AG04450 (cell line): ENCODE data around the gene KRTAP6-2. TPM values are rescaled to one million over a fixed set of nuclear protein-coding genes. Genes with fewer than 3 reads are reported as not detected.

Experiments
- polyA plus RNA-seq: library from polyadenylated mRNA; depleted of rRNA; stranded (reverse); fragments of >200 nt; gene quantifications from 2 replicates; pipeline ENCODE4 v1.2.3, GENCODE V29; 2011; rRNA removed
- small RNA-seq: library from RNA; depleted of rRNA; stranded (forward); fragments of <200 nt; gene quantifications from one replicate; pipeline ENCODE3, GENCODE V24; 2012; ENCODE audit warnings: low read depth; ENCODE audit not compliant: insufficient read length

The KRTAP6-2 gene
- polyA plus RNA-seq, 1 experiment, result not detected

Small RNA genes within 50 kb of the gene (small RNA-seq; reads per million reads assigned to genes)
- gene KRTAP20-1 (not detected), gene KRTAP20-3 (not detected), gene KRTAP20-4 (not detected), gene KRTAP22-1 (not detected), gene KRTAP22-2 (not detected)

Other genes with a start within 250 kb of the KRTAP6-2 start
- not detected in 2 replicates for gene KRTAP13-2, start 226.6 kb downstream of the KRTAP6-2 start, polyA plus RNA-seq
- not detected in 2 replicates for gene KRTAP13-1, start 202.9 kb downstream of the KRTAP6-2 start, polyA plus RNA-seq
- not detected in 2 replicates for gene KRTAP13-3, start 173.0 kb downstream of the KRTAP6-2 start, polyA plus RNA-seq
- not detected in 2 replicates for gene KRTAP13-4, start 168.7 kb downstream of the KRTAP6-2 start, polyA plus RNA-seq
- gene KRTAP15-1, start 158.6 kb downstream of the KRTAP6-2 start, polyA plus RNA-seq, result not detected in 2 replicates
- not detected in 2 replicates for gene KRTAP19-1, start 118.5 kb downstream of the KRTAP6-2 start, polyA plus RNA-seq
- not detected in 2 replicates for gene KRTAP19-2, start 111.5 kb downstream of the KRTAP6-2 start, polyA plus RNA-seq
- not detected in 2 replicates for gene KRTAP19-3, start 106.9 kb downstream of the KRTAP6-2 start, polyA plus RNA-seq
- gene KRTAP19-4, start 101.7 kb downstream of the KRTAP6-2 start, polyA plus RNA-seq, result not detected in 2 replicates
- gene KRTAP19-5, start 96.8 kb downstream of the KRTAP6-2 start, polyA plus RNA-seq, result not detected in 2 replicates
- not detected in 2 replicates for gene KRTAP19-6, start 57.0 kb downstream of the KRTAP6-2 start, polyA plus RNA-seq
- gene KRTAP19-7, start 37.6 kb downstream of the KRTAP6-2 start, polyA plus RNA-seq, result not detected in 2 replicates
- gene KRTAP22-2, start 8.5 kb downstream of the KRTAP6-2 start, polyA plus RNA-seq, result not detected in 2 replicates
- gene KRTAP6-3, start 6.5 kb downstream of the KRTAP6-2 start, polyA plus RNA-seq, result not detected in 2 replicates
- gene KRTAP22-1, start 2.2 kb upstream of the KRTAP6-2 start, polyA plus RNA-seq, result not detected in 2 replicates
- gene KRTAP6-1, start 15.0 kb upstream of the KRTAP6-2 start, polyA plus RNA-seq, result not detected in 2 replicates
- not detected in 2 replicates for gene KRTAP20-1, start 17.5 kb upstream of the KRTAP6-2 start, polyA plus RNA-seq
- not detected in 2 replicates for gene KRTAP20-4, start 21.7 kb upstream of the KRTAP6-2 start, polyA plus RNA-seq
- gene KRTAP20-2, start 36.3 kb upstream of the KRTAP6-2 start, polyA plus RNA-seq, result not detected in 2 replicates
- not detected in 2 replicates for gene KRTAP20-3, start 44.0 kb upstream of the KRTAP6-2 start, polyA plus RNA-seq
- gene KRTAP21-3, start 119.9 kb upstream of the KRTAP6-2 start, polyA plus RNA-seq, result not detected in 2 replicates
- not detected in 2 replicates for gene KRTAP21-2, start 148.4 kb upstream of the KRTAP6-2 start, polyA plus RNA-seq
- gene KRTAP21-1, start 156.5 kb upstream of the KRTAP6-2 start, polyA plus RNA-seq, result not detected in 2 replicates
- not detected in 2 replicates for gene KRTAP8-1, start 214.4 kb upstream of the KRTAP6-2 start, polyA plus RNA-seq
- not detected in 2 replicates for gene KRTAP7-1, start 230.9 kb upstream of the KRTAP6-2 start, polyA plus RNA-seq